Peyer's patch (tissue), 4 donors: ENCODE measurements around the gene CMTM7.

Experiments
- POLR2A ChIP-seq, 2 donors: fragments of 450-650 bp; IDR thresholded peaks; one replicate each; pipeline ENCODE4 v1.5.1; 2017; ENCODE audit warnings: antibody characterized with exemption in 2 of 2, mild to moderate bottlenecking in 2 of 2, moderate library complexity in 2 of 2
- TF ChIP-seq, protein P1 (sequence below), 6 experiments: fragments of 450-650 bp in 4 of 6; fragments of 200-600 bp in 2 of 6; sonication (generic) in 1 of 6; IDR thresholded peaks; one replicate each; pipeline ENCODE4 v1.5.1; 2017 to 2019; ENCODE audit warnings: antibody characterized with exemption in 6 of 6, mild to moderate bottlenecking in 3 of 6, moderate library complexity in 1 of 6

- TF ChIP-seq, protein P1, sequence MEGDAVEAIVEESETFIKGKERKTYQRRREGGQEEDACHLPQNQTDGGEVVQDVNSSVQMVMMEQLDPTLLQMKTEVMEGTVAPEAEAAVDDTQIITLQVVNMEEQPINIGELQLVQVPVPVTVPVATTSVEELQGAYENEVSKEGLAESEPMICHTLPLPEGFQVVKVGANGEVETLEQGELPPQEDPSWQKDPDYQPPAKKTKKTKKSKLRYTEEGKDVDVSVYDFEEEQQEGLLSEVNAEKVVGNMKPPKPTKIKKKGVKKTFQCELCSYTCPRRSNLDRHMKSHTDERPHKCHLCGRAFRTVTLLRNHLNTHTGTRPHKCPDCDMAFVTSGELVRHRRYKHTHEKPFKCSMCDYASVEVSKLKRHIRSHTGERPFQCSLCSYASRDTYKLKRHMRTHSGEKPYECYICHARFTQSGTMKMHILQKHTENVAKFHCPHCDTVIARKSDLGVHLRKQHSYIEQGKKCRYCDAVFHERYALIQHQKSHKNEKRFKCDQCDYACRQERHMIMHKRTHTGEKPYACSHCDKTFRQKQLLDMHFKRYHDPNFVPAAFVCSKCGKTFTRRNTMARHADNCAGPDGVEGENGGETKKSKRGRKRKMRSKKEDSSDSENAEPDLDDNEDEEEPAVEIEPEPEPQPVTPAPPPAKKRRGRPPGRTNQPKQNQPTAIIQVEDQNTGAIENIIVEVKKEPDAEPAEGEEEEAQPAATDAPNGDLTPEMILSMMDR (IDR thresholded peaks at IDR 0.05) = no peak
- TF ChIP-seq POLR2A (IDR thresholded peaks at IDR 0.05) = no peak
Observed at GRCh38 chr3:32455609-32456428, 64.2 kb downstream of the CMTM7 start.
